Transverse colon (tissue), 4 donors: Measurements from ENCODE around the gene LSAMP. TPM values are rescaled to one million over a fixed set of nuclear protein-coding genes. Genes with fewer than 3 reads are reported as not detected.
A peak's percentile ranks its signal among the peaks of the same experiment; 100 is the strongest.

Experiments used
- DNase-seq: peaks from one replicate; pipeline ENCODE4 v3.0.0-alpha.2; 2019
- H3K27ac ChIP-seq, 4 donors: fragments of 200-600 bp; sonication (generic); 2 replicates each; pipeline ENCODE4 v1.5.1; 2016 to 2018; ENCODE audit warnings: inconsistent platforms in 4 of 4
- H3K27me3 ChIP-seq: fragments of 200-600 bp; sonication (generic); 2 replicates; pipeline ENCODE4 v1.5.1; 2017; ENCODE audit warnings: inconsistent platforms
- H3K36me3 ChIP-seq, 4 donors: fragments of 200-600 bp; sonication (generic); 2 replicates each; pipeline ENCODE4 v1.5.1; 2017 to 2019; ENCODE audit warnings: inconsistent platforms in 4 of 4
- H3K4me1 ChIP-seq, 4 donors: fragments of 200-600 bp; sonication (generic); 2 replicates each; pipeline ENCODE4 v1.5.1; 2017 to 2020; ENCODE audit warnings: inconsistent platforms in 4 of 4
- H3K4me3 ChIP-seq, 4 donors: fragments of 200-600 bp; sonication (generic); 1 replicate in 1 of 4; 2 replicates in 3 of 4; pipeline versions ENCODE4 v1.5.1 to v1.6.1; 2017 to 2019; ENCODE audit warnings: inconsistent platforms in 4 of 4
- H3K9me3 ChIP-seq, 2 donors: fragments of 200-600 bp; sonication (generic); 2 replicates each; pipeline ENCODE4 v1.5.1; 2017 to 2019; ENCODE audit warnings: inconsistent platforms in 2 of 2
- EP300 ChIP-seq: sonication (generic); formaldehyde crosslinking; IDR thresholded peaks from one replicate; pipeline ENCODE4 v1.6.1; 2017; ENCODE audit warnings: antibody characterized with exemption, low read depth
- POLR2A ChIP-seq: fragments of 450-650 bp; IDR thresholded peaks from one replicate; pipeline ENCODE4 v1.6.1; 2016; ENCODE audit warnings: antibody characterized with exemption, mild to moderate bottlenecking, moderate library complexity
- POLR2AphosphoS5 ChIP-seq, 3 donors: sonication (generic); formaldehyde crosslinking; IDR thresholded peaks; one replicate each; pipeline ENCODE4 v1.6.1; 2016; ENCODE audit warnings: antibody characterized with exemption in 3 of 3
- WGBS, 2 donors: methylation state at CpG; one replicate each; pipeline ENCODE4 v1.1.5; 2018; ENCODE audit warnings: low coverage in 1 of 2; 5-methylcytosine and 5-hydroxymethylcytosine counted together
- in situ Hi-C, 4 donors: fragments of 200-750 bp; cut with MboI; loops; one replicate each; pipeline versions ENCODE4 v1.15.0 to v1.15.1; 2017; ENCODE audit warnings: low sequenced_read_pairs in 3 of 4, low pct_ligation_motif_present in 1 of 4, low pct_unique_long_range_greater_than_20kb in 1 of 4
- intact Hi-C: fragments of 100-400 bp; cut with DNase I; formaldehyde crosslinking; loops from one replicate; pipeline ENCODE4 v1.15.1; 2023; ENCODE audit warnings: low total_unique reads
- total RNA-seq, 4 donors: library from RNA; depleted of rRNA; stranded (reverse); fragments of >200 nt; gene quantifications; one replicate each; pipeline ENCODE4 v1.1.0, GENCODE V29; 2016
- TF ChIP-seq, protein P1 (sequence below), 5 experiments: fragments of 200-600 bp in 3 of 5; fragments of 450-650 bp in 2 of 5; sonication (generic) in 3 of 5; IDR thresholded peaks; 1 replicate in 2 of 5; 2 replicates in 3 of 5; pipeline ENCODE4 v1.5.1; 2016 to 2017; ENCODE audit warnings: antibody characterized with exemption in 5 of 5, inconsistent platforms in 3 of 5, mild to moderate bottlenecking in 2 of 5, moderate library complexity in 1 of 5

LSAMP gene
- total RNA-seq, 4 donors from 2014 or later, result 3.4 to 8.2 (median 5.4) TPM

DNA sequence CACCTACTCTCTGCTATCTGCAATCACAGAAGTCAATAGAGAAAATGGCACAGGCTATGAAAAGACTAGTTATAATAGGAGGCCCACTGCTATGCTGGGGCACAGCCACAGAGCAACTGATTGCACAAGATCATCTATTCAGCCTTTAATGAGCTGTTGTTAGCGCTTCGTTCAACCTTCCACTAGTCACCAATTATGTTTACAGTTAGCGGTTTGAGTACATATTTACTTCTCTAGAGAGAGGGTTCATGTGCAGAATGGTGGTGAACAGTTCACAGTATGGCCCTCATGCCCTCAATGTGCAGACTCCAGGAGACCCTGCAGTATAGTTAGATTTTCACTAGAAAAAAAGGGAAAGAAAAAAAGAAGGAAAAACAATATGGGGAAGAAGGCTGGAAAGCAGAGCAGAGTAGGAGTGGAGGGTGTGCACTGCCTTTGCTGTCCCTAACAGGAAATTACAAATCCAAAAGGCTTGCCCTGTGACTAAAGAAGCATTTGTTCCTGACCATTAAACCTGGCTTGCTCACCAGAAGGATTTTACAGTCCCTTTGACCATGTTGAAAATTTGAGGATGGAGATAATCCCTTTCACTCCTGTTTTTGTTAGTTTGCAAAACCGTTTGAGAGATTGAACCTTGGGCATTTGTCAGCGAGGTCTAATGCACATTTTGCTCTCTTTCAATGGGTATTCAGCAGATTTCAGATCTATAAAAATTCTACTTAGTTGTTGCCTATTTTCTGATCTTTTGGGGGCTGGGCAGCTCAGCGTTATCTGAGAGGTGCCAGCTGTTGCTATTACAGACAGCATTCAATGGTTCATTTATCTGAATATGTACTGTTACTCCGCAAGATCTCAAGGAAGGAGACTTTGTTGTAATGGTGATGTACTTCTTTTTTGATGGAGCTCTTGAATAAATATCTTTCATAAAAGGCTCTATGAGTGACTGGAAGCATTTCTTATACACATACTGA lies 296.1 kb downstream of the LSAMP start:
- TF ChIP-seq POLR2AphosphoS5 (IDR thresholded peaks at IDR 0.05) (no peak), POLR2A (no peak), EP300 (no peak)
- TF ChIP-seq, protein P1, sequence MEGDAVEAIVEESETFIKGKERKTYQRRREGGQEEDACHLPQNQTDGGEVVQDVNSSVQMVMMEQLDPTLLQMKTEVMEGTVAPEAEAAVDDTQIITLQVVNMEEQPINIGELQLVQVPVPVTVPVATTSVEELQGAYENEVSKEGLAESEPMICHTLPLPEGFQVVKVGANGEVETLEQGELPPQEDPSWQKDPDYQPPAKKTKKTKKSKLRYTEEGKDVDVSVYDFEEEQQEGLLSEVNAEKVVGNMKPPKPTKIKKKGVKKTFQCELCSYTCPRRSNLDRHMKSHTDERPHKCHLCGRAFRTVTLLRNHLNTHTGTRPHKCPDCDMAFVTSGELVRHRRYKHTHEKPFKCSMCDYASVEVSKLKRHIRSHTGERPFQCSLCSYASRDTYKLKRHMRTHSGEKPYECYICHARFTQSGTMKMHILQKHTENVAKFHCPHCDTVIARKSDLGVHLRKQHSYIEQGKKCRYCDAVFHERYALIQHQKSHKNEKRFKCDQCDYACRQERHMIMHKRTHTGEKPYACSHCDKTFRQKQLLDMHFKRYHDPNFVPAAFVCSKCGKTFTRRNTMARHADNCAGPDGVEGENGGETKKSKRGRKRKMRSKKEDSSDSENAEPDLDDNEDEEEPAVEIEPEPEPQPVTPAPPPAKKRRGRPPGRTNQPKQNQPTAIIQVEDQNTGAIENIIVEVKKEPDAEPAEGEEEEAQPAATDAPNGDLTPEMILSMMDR (IDR thresholded peaks at IDR 0.05), result no peak
- Histone ChIP-seq H3K9me3 (peaks cover 0 to 4% of the 10 kb centered on the region in 2 donors), H3K4me1 (no peaks in the 10 kb centered on the region), H3K27ac (no peak overlapping the region), H3K27me3 (no peaks in the 10 kb centered on the region), H3K36me3 (no peaks in the 10 kb centered on the region), H3K4me3 (no peak overlapping the region)
- intact Hi-C loops (no loop called here), in situ Hi-C loops (loop anchor here in 3 of 4 donors (10.0 to 25.0 kb wide), 2 partner anchors 606 to 613 kb away; no protein-coding TSS in a partner anchor)
- no peak for DNase-seq
- WGBS, 2 donors, result 68 to 81% methylated on average over 6 to 7 of the region's 7 CpGs

DNA sequence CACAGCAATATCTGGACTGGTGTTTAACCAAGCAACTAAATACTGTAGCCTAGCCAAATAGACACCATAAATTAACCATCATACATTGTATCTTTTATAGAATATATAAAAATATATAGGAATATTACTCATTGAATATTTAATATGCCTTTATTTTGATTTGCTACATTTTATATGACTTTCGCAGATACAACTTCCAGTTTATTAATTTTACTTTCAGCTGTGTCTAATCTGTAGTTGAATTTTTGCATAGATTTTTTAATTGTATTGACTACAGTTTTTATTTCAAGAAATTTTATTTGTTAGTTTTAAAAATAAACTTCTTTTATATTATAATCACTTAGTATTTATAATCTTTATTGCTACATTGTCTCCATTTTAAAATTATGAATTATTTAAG lies 299.7 kb downstream of the LSAMP start:
- H3K4me3 ChIP-seq, result no peak overlapping the region
- peaks cover 0 to 4% of the 10 kb centered on the region in 2 donors for H3K9me3 ChIP-seq
- H3K27ac ChIP-seq, result no peak overlapping the region
- WGBS, 2 donors, result 94 to 98% methylated on average over 1 of the region's 1 CpG
- TF ChIP-seq EP300, result no peak
- no peak for TF ChIP-seq POLR2AphosphoS5 (IDR thresholded peaks at IDR 0.05)
- TF ChIP-seq POLR2A, result no peak
- TF ChIP-seq, protein P1 (IDR thresholded peaks at IDR 0.05), result no peak
- no peaks in the 10 kb centered on the region for H3K4me1 ChIP-seq
- intact Hi-C loops, result no loop called here
- H3K27me3 ChIP-seq, result no peaks in the 10 kb centered on the region
- in situ Hi-C loops, result loop anchor here in 3 of 4 donors (10.0 to 25.0 kb wide), 2 partner anchors 609 to 617 kb away; no protein-coding TSS in a partner anchor
- no peaks in the 10 kb centered on the region for H3K36me3 ChIP-seq
- DNase-seq, result no peak

DNA sequence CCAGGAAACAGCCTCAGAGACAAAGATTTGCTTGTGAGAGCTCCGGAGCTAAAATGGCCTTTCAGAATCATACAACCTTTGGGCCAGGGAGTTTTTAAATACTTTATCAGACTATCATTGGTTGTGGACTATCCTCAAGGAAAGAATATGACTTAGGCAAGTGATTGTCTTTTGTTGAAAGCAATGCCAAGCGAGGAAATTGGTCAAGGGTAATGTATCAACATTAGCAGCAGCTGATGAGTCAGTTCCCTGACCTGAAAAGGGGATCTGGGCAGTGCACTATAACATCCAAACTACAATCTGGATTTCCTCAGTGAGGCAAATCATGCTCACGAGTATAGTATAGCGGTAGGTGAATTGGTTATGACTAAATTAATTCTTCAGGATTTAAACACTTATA lies 303.6 kb downstream of the LSAMP start:
- no peaks in the 10 kb centered on the region for H3K27me3 ChIP-seq
- in situ Hi-C loops (loop anchor here in 3 of 4 donors (10.0 to 25.0 kb wide), 2 partner anchors 613 to 621 kb away; no protein-coding TSS in a partner anchor), intact Hi-C loops (loop anchor here (5.0 kb wide), 1 partner anchor 306 kb away; the partner anchor contains the start of gene LSAMP)
- 70 to 85% methylated on average over 3 to 4 of the region's 4 CpGs for WGBS, 2 donors
- TF ChIP-seq POLR2A (no peak), POLR2AphosphoS5 (IDR thresholded peaks at IDR 0.05) (no peak), EP300 (no peak)
- TF ChIP-seq, protein P1 (IDR thresholded peaks at IDR 0.05), result no peak
- H3K4me1 ChIP-seq, result peaks cover 0 to 6% (median 0%) of the 10 kb centered on the region in 4 donors
- no peak overlapping the region for H3K4me3 ChIP-seq
- no peak overlapping the region for H3K27ac ChIP-seq
- peaks cover 0 to 4% of the 10 kb centered on the region in 2 donors for H3K9me3 ChIP-seq
- no peak for DNase-seq
- no peaks in the 10 kb centered on the region for H3K36me3 ChIP-seq

DNA sequence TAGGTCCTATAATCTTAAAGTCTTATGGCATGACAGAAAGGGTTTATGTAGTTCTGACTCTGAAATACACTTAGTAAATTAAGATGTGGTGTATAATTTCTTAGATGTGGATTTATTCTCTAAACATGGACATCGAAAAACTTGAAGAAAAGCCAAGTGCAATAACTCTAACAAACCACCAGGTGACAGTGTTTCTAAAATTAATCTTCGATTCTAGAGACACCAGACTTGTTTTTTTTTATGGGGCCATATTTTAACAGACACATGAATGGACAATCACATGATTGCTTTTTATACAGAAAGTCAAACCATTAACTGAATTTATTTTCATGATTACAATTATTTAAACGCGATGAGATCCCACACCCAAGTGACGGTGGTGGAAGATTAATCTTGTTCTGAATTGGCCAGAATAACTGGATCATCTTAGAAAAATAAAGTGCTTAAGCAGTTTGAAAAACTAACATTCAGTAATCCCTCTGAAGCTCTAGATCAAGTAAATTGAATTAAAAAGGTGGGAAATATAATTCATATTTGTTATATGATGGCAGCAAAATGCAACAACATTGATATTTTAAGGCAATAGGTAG lies 305.1 kb downstream of the LSAMP start:
- H3K27ac ChIP-seq, result peak overlapping the region in 1 of 4 donors; percentile 50
- DNase-seq, result no peak
- intact Hi-C loops, result loop anchor here (5.0 kb wide), 1 partner anchor 307 kb away; the partner anchor contains the start of gene LSAMP
- no peak overlapping the region for H3K4me3 ChIP-seq
- no peaks in the 10 kb centered on the region for H3K9me3 ChIP-seq
- in situ Hi-C loops, result loop anchor here in 3 of 4 donors (10.0 to 25.0 kb wide), 2 partner anchors 615 to 622 kb away; no protein-coding TSS in a partner anchor
- WGBS, 2 donors, result 17 to 20% methylated on average over 5 of the region's 5 CpGs
- no peaks in the 10 kb centered on the region for H3K36me3 ChIP-seq
- H3K27me3 ChIP-seq, result no peaks in the 10 kb centered on the region
- H3K4me1 ChIP-seq, result peaks cover 0 to 6% (median 1%) of the 10 kb centered on the region in 4 donors
- no peak for TF ChIP-seq POLR2A
- TF ChIP-seq POLR2AphosphoS5 (IDR thresholded peaks at IDR 0.05), result peak in 1 of 3 donors; percentile 11
- TF ChIP-seq, protein P1 (IDR thresholded peaks at IDR 0.05), result peak; percentile 66 to 92 (median 85)
